Fibroblast of skin of right biceps (primary cell): ENCODE data around the gene TNS4.

Source experiments
- DNase-seq: peaks from one replicate; pipeline ENCODE4 v3.0.0-alpha.2; 2013

Gene TNS4

DNA sequence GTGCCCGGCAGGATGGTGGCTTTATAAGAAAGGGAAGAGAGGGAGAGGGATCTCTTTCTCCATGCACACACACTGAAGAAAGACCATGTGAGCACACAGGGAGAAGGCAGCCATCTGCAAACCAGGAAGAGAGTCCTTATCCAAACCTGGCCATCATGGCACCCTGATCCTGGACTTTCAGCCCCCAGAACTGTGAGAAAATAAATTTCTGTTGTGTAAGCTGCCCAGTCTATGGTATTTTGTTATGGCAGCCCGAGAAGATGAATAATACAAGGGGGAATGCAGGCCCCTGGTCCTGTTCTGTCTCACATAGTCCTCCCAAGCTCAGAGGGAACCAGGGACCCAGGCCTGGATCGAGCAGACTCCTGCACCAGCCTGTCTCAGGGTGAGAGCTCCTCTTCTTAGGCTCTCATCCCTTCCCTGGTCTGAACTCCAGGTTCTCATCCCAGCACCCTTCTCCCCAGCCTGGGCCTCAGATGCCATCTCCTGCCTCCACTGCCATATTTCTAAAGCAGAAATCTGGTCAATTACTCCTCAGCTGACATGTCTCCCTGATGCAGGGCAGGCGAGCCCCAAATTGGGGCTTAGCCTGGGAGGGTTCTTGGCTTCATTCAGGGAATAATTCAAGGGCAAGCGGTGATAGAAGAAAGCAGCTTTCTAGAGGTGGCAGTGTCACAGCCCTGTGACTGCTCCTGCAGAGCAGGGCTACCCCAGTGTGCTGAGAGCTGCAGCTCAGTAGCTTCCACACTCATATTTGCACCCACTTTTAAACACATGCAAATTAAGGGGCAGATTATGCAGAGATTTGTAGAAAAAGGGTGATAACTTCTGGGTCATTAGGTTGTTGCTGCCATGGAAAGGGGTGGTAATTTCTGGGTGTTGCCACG is 29.3 kb downstream of the TNS4 start:
- peak; percentile 66 for DNase-seq

DNA sequence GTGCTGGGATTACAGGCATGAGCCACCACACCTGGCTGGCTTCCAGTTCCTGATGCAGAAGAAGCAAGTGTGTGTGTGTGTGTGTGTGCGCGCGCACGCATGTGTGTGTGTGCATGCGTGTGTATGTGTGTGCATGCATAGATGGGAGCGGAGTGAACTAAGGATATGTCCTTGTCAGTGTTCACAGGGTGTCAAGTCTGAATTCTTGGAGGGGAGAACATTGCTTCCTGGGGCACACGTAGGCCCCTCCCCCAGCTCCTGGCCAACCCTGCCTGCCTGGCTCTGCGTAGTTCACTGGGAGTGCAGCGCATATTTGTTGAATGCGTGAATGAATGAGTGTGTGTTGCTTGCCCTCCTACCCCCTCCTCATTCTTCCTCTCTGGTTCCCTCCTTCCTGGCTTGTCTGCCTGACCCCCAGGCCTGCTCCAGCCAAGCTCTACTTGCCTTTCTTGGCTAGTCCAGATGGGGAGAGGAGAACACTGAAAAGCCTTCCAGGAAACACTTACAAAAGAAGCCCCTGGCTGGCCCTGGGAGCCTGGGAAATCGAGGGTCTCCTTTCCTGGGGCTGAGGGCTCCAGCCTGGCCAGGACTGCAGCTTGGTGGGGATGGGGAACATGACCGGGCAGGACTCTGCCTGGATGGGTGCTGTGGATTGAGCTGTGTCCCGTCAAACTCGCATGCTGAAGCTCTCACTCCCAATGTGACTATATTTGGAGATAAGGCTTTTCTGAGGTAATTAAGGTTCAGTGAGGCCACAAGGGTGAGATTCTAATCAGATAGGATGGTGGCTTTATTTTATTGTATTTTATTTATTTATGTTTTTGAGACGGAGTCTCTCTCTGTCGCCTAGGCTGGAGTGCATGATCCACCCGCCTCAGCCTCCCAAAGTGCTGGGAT is 30.2 kb downstream of the TNS4 start:
- DNase-seq = peak; percentile 94

DNA sequence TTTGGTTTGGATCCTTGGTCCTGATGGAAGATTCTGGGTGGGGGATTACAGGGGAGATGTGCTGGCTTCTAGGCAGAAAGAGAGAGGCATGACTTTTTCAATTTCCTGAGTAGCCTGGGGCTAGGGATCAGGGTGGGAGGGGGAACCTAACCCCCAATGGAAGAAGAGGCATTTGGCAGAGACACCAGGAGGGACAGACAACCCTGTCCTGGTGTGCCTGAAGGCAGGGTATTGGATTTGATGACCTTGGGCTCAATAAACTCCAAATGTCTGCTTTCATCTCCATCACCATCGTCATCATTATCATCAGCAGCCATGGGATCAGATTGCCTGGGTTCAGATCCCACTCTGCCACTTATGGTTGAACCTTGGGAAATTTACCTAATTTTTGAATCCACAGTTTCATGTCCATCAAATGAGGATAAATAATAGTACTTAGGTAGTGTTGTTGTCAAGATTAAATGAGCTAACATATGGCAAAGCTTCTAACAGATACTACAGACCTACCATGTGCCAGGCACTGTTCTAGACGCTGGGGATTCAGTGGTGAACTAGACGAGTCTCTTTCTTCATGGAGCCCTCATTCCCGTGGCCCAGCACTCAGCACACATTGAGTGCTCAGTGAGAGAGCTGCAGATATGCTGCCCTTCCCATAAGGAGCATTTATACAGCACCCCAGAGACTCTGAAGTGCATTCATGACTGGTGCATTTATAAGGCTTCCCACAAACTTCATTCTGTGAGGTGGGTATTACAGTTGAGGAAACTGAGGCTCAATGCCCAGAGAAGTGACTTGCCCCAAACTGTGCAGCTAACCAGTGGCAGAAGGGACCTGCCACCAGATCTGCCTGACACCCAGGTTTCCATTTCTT is 31.4 kb downstream of the TNS4 start:
- DNase-seq = no peak

DNA sequence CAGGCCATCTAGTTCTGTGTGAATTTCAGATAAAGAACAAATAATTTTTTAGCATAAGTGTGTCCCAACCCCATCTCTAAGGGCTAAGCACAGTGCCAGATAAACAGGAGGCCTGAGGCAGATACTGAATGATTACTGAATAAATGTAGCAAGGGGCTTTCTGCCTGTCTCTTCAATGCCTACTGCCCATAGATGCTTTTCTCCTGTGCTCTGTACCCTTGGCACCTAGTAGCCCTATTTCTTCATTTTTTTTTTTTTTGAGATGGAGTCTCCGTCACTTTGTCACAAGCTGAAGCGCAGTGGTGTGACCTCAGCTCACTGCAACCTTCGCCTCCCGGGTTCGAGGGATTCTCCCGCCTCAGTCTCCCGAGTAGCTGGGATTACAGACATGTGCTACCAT is 32.9 kb downstream of the TNS4 start:
- no peak for DNase-seq

DNA sequence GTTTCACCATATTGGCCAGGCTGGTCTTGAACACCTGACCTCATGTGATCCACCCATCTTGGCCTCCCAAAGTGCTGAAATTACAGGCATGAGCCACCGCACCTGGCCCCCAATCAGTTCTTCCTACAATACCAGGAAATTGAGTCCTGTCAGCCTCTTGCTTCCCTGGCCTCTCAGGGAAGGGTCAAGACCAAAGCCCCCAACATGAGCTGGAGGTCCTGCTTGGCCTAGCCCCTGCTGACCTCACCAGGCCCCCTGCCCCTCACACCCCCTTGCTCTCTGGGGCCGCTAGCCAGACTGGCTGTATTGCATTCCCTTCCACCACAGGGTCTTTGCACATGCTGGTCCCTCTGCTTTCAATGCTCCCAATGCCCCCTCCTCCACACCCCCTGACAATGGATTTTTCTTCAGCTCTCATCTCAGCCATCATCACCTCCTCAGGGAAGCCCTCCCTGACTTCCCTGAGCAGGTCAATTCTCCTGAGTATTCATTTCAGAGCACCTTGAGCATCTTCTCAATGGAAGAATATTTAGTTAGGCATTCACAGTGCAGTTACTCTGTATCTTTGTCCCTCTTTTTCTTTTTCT is 34.0 kb downstream of the TNS4 start:
- DNase-seq = no peak

DNA sequence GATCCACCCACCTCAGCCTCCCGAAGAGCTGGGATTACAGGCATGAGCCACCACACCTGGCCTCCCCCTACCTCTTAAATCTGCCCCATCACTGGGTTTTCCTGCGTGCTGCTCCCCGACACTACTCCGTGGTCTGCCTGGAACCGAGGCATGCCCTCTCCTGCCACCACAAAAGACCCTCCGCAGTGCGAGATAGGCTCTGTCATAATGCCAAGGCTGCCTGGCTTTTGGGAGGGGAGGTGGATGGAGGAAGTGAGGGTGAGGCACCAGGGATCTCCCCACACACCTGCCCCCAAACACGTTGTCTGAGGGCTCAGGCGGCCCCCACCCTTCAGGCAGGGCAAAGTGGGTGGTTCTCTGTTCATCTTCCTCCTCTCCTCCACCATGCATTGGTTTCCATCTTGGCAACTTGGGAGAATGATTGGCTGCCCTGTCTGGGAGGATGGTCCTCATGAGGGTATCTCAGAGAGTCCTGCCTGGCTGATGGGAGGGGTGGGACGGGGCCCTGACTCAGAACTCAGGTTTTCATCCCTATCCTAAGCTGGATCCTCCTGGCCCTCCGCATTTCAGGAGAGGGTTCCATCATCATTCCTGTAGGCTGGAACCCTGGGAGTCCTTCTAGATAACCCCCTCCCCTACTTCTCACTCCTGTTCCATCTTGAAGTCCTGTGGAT is 35.0 kb downstream of the TNS4 start:
- no peak for DNase-seq

DNA sequence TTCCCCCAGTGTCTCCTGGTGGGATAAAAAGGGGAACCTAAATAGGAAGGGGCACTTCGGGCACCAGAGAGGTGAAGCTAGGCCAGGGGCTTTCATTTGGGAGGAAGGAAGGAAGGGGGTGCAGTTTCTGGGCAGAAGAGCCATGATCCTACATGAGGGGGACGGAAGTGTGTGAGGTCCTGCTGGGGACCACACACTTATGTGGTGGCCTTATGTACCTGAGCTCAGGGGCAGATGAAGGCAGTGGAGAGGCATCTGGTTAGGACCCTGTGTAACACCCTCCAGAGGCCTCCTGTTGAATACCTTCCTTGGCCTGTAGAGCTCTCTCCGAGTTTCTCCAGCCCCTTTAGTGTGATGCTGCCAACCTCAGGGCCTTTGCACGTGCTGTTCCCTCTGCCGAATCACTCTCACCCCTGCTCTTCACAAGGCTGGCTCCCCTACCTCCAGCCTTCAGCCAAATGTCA is 37.0 kb downstream of the TNS4 start:
- no peak for DNase-seq

DNA sequence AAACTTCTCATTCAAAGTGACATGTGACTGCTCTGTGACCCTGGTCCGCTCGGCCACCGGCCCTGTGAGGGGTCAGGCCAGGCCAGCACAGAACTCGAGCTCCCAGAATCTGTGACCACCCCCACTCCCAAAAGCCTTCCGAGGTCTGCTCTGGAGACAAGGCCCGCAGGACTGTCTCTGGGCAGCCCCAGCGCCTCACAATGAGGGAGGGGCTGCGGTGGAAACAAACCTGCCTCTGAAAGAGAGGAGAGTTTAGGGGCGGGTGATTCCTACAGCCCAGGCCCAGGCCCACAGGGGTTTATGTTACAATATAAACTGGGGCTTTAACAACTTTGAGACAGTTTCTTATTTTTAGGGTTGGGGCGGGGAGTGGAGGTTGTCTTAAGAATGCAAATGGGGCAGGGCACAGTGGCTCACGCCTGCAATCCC is 38.3 kb downstream of the TNS4 start:
- no peak for DNase-seq

DNA sequence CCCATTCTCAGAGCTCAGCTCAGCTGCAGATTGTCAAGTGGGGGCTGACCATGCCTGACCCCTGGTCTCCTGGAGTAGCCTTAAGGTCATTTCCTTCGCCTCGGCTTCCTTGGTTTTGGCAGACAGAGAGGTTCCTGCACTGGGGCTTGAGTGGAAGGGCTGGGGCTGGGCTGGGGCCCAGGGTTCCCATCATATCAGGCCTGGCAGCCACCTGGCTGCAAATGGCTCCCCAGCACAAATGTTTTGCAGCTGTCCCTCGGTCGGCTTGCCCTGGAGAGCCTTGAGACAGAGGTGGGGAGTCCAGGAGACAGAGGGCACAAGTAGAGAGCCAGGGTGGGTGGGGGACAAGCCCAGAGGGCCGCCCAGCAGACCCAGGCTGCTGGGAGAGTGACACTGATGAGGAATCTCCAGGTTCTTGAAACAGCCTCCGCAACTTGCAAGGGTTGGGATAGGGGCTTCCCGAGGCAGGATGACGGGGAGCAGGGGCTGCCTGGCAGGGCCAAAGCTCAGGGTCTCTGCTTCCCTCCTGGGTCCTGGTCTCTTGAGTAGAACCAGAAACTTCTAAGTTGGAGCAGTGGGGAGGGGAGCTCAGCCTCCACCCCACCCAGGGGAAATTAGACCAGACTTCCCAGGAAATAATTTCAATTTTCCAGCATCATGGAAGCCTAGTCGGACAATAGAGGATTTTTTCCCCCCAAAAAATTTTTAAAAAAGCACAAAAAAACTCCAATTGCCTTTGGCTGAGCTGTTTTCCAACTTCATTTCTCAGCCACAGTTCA is 38.9 kb downstream of the TNS4 start:
- peak; percentile 12 for DNase-seq

DNA sequence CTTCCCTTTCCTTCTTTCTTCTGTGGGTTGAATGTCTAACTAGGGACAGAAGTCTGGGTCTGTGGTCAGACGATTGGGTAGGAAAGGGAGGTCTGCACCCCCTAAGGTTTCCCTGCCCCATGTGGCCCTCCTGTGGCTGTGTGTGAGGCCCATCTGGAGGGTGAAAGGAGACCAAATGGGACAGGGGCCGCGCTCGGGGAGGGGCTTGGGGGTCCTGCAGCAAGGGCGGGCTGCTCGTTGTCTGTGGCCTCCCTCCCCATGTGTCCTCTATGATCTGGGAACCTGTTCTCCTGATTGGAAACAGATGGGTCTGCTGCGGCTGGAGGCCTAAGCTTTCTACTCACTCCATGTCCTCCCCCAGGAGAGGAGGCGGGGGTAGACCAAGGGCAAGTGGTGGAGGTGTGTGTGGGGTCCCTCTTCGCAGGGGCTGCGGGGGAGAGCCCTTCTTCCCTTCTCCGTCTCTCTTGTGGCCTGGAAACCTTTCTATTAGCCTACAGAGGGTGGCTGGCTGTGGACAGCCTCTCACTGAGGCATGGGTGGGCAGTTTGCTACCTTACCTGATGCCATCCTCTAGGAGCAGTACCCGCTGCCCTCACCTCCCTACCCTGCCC is 39.6 kb downstream of the TNS4 start:
- DNase-seq = peak; percentile 69

DNA sequence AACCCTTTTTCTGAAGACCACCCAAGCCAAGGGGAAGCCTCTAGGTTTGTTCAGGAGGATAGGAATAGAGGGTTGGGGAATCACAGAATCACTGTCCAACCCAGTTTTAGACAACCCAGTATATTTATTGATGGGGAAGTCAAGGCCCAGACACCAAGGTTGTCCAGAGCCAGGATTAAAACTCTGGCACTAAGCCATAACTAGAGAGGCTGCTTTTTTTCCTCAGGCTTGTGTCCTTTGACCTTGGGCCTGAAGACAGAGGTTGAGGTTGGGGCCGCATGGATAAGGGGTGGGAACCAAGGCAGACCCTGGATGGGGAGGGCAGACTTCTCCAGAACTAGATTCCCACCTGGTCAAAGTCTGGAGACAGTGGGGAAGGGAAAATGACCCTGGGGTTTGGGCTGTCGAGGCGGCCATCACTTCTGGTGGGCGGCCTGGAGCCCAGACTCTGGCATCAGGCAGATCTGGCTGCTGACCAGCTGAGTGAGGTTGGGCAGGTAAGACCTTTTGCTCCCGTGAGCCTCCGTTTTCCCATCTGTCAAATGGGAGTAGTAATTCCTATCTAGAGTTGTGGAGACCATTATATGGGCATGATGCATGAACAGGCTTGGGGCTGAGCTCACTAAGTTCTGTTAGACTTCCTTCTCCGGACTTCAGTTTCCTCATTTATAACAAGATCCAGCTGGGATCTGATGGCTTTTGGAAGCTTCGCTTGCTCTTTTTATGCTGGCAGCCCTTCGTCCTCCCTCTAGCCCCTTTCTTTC is 40.3 kb downstream of the TNS4 start:
- DNase-seq = peak; percentile 60

DNA sequence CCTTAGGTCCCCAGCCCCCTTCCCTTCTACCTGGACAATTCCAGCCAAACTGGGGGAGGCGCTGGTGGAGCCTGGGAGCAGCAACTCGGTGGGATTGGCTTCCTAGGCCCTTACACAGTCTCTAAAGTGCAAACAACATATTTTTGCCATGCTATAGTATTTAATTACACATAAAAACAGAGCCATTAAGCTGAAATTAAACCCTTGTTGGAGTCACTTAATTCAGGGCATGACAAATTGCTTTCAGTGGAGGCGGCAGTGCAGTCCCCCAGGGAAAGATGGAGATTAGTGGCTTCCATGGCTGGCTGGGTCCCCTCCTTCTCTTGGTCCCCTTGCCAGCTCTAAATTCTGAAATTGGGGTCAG is 40.8 kb downstream of the TNS4 start:
- no peak for DNase-seq

DNA sequence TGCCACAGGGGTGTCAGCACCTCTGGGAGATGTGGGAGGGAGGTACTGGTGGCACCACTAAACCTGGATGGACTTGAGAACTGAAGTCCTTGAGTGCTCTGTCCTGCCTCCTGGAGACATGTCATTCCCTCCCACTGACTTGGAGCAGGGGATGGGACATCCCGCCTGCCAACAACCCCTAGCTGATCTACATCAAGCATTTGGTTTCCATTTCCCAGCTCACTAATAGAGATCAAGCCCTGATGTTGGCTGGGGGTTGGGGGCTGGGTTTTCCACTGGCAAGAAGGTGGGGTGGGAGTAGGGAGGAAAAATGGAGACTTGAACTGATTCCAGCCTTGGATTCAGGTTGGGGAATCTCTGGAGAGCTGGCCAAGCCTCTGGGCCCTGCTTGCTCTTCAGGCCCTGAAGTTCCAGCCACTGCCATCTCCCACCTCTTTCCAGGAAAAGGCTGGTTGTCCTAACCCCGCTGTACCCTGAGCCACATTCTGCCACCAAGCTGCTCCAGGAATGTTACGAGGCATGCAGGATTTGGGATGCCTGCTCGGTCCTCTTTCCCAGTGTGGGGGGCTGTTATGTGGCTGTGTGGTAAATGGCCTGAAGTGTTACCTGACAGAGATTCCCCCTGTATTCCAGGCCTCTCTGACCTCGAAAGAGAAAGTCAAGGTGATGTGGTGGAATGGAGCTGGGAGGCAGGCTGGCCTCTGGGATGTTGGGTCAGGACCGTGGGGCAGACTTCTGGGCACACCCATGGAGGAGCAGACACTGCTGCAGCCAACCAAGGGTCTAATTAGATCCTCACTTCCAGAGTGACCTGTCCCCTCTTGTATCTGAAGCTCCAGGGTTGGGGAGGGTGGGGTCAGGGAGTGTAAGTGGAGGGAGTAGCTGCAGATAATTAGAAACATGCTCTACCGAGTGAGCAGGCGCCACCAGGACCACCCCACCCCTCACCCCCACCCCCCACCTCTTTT is 41.5 kb downstream of the TNS4 start:
- DNase-seq = peak; percentile 51

DNA sequence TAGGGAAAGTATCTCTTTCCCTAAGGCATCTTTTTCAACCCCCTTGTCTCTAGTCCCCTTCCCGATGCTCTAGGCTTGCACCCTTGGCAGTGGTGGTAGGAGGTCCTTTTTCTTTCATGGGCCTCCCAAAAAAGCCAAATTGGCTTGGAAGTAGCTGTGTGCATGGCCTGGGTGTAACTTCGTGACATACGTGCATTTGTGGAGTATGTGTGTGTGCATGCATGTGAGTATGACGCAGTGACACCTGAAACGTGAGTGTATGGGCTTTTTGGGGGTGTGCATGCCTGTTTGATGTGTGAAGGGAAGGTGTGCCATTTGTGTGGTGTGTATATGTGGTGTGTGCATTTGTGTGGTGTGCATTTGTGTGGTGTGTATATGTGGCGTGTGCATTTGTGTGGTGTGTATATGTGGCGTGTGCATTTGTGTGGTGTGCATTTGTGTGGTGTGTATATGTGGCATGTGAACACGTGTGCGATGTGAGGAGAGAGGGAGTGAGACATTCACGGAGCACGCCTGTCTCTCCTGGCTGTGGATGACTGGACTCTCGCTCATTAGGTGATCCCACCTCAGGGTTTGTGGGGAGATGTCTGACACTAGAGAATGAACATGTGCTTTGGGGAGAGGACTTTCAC is 42.5 kb downstream of the TNS4 start:
- peak; percentile 47 for DNase-seq

DNA sequence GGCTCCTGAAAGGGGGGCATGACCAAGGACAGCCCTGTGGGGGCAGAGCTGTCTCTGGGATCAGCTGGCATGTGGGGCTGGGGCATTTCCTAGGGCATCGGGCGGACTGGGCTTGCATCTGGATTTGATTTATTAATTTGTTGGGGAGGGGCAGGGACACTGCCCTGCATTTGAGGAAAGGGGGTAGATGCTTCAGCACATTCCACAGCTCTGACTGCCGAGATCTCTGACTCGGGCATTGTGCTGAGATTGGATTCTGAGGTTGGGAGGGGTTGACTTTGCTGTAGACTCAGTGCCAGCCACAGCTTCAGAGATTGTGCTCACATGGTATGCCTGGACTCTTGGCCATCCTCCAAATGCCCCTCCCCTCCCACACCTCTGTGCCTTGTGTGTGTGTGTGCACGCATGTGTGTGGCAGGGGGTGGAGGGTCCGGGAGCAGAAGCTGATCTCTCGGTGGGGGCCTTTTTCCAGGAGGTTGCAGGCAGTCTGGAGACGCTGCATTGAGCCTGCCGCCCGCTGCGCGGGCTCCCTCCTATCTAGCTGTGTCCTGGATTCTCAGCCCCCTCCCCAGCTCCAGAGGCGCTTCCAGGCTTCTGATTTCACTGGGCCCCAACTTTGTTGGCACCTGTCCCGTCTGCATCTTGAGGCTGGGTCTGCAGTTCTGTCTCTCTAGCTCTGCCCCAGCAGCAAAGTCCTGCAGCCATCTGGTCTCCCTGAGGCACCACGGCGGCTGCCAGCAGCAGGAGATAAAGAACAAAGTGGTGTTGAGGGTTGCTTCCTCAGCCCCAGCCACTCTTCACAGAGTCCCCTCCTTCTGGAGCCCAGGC is 43.2 kb downstream of the TNS4 start:
- peak; percentile 97 for DNase-seq

DNA sequence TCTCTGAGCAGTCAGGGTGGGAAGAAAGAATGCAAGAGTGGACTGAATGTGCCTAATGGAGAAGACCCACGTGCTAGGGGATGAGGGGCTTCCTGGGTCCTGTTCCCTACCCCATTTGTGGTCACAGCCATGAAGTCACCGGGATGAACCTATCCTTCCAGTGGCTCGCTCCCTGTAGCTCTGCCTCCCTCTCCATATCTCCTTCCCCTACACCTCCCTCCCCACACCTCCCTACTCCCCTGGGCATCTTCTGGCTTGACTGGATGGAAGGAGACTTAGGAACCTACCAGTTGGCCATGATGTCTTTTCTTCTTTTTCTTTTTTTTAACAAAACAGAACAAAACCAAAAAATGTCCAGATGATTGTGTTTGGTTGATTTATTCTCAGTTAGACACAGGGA is 44.1 kb downstream of the TNS4 start:
- DNase-seq = no peak

DNA sequence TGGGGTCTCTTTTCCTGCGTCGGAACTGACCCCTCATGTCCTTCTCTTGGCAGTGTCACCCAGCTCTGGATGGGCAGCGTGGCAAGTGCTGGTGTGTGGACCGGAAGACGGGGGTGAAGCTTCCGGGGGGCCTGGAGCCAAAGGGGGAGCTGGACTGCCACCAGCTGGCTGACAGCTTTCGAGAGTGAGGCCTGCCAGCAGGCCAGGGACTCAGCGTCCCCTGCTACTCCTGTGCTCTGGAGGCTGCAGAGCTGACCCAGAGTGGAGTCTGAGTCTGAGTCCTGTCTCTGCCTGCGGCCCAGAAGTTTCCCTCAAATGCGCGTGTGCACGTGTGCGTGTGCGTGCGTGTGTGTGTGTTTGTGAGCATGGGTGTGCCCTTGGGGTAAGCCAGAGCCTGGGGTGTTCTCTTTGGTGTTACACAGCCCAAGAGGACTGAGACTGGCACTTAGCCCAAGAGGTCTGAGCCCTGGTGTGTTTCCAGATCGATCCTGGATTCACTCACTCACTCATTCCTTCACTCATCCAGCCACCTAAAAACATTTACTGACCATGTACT is 44.9 kb downstream of the TNS4 start:
- peak; percentile 14 for DNase-seq
